ENCODE measurements around the gene ANXA6.
"Not testable (repeated sequence)": the region's sequence is repeated elsewhere in the genome, so short reads cannot be mapped to it uniquely, and the experiment has no call there.

ANXA6 gene

DNA sequence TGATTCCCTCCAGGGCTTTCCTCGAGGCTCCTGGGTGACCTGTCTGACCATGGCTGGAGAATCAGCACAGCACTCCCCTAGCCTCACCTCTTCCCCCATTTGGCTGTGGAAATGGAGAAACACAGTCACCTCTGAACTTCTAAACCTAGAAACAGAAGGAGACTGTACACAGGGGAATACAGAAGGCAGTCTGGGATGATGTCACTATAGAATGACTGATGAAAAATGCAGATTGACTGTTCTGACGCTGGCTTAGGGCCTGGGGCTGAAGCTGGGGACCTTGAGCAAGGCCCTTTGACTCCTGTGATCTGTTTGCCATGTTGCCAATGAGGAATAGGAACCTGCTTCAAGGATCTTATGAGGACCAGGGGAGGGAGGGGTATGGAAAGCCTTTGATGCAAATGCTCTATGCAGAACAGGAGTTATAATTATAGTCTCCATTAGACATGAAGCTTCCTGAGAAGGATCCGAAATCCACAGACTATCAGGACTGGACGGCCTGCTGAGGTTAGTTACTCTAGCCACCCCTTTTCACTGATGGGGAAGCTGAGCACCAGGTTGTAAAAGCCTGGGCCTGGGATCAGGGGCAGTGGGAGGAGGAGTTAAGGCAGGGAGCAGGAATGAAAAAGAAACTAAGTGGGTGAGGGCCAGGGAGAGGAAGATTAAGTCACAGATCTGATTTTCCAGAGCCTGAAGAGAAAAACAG lies 24.4 kb upstream of the ANXA6 start:
- no peak for DNase-seq (ENCODE audit: extremely low read depth in 1 of 2, low read depth in 1 of 2)

GRCh38 chr5:151180291-151180690 lies 22.7 kb upstream of the ANXA6 start:
- DNase-seq (ENCODE audit: extremely low read depth in 1 of 2, low read depth in 1 of 2): no peak

- DNase-seq (ENCODE audit: extremely low read depth in 1 of 2, low read depth in 1 of 2): no peak
Measured at GRCh38 chr5:151179489-151179840, 21.9 kb upstream of the ANXA6 start.

DNA sequence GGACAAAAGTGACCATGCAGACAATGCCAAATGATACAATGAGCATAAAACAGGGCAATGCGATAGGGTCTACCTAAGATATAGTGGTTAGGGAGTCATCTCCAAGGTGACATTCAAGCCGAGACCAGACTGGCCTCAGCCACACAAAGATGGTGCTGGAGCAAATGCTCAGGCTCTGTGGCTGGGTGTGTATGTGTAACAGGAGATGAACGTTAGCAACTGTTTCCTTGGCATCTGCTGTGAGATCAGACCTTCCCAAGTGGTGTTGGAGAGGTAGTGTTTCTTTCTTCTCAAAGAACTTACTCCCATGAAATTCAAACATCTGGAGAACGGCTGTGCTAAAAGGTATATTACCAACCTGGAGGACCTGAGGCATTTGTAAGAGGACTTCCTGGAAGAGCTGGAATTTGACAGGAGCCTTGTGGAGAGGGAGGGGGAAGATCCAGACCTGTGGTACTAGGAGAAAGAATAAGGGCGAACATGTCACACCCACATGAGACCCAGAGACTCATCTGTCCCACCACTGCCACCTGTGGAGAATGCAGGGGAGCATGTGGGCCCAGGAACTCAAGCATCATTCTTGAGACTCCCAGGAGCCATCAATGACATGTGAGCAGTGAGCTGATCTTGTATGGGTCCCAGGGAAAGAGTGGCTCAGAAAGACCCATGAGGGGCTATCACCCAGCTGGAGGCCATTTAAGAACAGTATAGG lies 21.4 kb upstream of the ANXA6 start:
- DNase-seq (ENCODE audit: extremely low read depth in 1 of 2, low read depth in 1 of 2): no peak

GRCh38 chr5:151178372-151178771 lies 20.8 kb upstream of the ANXA6 start:
- DNase-seq (ENCODE audit: extremely low read depth in 1 of 2, low read depth in 1 of 2): no peak

- not testable (repeated sequence) for DNase-seq (ENCODE audit: extremely low read depth in 1 of 2, low read depth in 1 of 2)
Measured at GRCh38 chr5:151176268-151176667, 18.7 kb upstream of the ANXA6 start.

GRCh38 chr5:151174612-151175101 lies 17.1 kb upstream of the ANXA6 start:
- DNase-seq (ENCODE audit: extremely low read depth in 1 of 2, low read depth in 1 of 2): no peak

DNA sequence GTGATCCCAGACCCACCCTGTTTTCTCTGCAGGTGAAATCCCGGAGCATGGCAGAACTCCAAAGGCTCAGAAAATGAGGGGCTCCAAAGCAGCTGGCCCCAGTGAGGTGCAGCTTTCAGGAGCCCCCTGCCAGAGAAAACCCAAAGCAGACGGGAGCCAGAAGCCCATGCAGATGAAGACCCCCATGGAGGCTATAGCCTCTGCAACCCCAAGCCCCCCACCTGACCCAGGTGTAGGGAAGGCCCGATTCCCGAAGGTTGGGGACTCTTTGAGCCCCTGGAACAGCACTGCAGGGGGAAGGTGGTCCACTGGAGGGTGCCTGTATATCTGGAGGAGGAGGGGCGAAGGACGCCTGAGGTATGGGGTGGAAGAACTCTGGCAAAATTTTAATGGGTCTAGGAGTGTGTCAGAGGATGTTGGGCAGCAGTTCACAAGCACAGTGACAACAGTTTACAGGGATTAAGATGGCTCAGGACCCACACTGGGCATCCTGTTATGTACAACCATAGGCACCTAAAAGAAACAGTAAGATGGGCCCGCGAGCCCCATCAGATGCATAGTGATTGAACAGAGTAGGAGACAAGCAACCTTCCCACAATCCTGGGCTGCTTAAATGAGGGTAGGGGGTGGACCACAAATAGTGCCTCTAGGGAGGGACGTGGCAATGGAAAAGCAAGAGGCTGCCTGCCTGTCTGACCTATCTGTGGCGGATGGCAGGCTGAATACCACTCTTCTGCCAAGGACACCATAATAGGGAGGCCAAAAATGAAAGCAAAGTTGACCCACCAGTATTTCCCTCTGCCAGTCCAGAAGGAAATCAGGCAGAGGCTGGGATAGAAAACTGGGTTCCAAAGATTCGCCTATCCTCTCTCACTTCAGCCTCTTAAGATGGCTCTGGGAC lies 16.4 kb upstream of the ANXA6 start:
- no peak for DNase-seq (ENCODE audit: extremely low read depth in 1 of 2, low read depth in 1 of 2)

DNA sequence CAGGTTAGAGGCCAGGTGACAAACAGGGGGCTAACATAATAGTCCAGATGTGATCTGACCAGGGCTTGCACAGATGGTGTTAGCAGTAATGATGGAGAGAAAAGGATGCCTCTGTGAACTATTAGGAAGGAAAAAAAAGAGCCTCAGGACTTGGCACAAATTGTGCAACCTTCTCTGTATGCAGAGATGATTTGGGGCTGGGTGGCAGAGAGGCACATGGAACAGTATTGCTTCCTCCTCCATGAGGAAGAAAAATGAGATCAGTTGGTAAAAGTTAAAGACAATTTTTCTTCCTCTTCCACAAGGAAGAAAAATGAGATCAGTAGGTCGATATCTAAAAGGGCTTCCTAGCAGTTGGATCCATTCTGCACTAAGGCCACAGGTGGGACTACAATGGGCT lies 13.9 kb upstream of the ANXA6 start:
- DNase-seq (ENCODE audit: extremely low read depth in 1 of 2, low read depth in 1 of 2): no peak

- no peak for DNase-seq (ENCODE audit: extremely low read depth in 1 of 2, low read depth in 1 of 2)
Measured at GRCh38 chr5:151168602-151169344, 11.2 kb upstream of the ANXA6 start.

DNA sequence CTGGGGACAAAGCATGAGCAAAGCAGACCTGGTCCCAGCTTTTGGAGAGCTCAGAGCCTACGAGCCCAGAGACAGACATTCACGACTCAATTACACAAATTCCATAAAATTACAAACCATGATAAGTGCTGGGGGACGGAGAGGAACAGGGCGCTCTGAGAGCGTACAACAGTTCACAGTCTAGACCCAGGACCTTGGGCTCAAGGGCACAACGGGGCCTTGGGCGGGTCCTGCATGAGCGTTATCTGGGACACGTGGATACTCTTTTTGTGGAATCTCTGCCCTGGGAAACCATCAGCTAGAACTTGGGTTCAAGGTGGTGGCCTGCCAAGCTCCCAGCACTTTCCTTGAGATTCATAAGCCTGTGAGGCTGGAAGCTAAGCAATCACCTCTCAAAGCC lies 9.4 kb upstream of the ANXA6 start:
- DNase-seq (ENCODE audit: extremely low read depth in 1 of 2, low read depth in 1 of 2): no peak

- DNase-seq (ENCODE audit: extremely low read depth in 1 of 2, low read depth in 1 of 2): peak; percentile 56 to 61
Measured at GRCh38 chr5:151164687-151165392, 7.3 kb upstream of the ANXA6 start.

GRCh38 chr5:151162776-151163175 lies 5.2 kb upstream of the ANXA6 start:
- DNase-seq (ENCODE audit: extremely low read depth in 1 of 2, low read depth in 1 of 2): no peak

DNA sequence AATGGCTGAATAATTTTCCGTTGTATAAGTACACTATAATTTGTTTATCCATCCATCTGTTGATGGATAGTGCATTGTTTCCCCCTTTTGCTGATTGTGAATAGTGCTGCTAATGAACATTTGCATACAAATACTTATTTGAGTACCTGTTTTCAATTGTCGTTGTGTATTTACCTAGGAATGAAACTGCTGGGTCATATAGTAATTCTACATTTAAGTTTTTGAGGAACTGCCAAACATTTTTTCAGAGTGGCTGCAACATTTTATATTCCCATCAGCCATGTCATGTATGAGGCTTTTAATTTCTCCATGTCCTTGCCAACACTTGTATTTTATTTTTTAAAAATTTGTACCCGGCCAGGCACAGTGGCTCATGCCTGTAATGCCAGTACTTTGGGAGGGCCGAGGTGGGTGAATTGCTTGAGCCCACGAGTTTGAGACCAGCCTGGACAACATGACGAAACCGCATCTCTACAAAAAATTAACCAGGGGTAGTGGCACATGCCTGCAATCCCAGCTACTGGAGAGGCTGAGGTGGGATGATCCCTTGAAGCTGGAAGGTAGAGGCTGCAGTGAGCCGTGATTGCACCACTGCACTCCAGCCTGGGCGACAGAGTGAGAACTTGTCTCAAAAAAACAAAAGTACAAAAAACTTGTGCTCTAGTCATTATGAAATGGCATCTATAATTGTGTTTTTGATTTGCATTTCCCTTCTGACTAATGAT lies 2.2 kb upstream of the ANXA6 start:
- DNase-seq (ENCODE audit: extremely low read depth in 1 of 2, low read depth in 1 of 2): no peak

- DNase-seq (ENCODE audit: extremely low read depth in 1 of 2, low read depth in 1 of 2): no peak
Measured at GRCh38 chr5:151158287-151158661, 695 bp upstream of the ANXA6 start.

GRCh38 chr5:151156507-151157420 lies 815 bp downstream of the ANXA6 start:
- DNase-seq (ENCODE audit: extremely low read depth in 1 of 2, low read depth in 1 of 2): no peak

- no peak for DNase-seq (ENCODE audit: extremely low read depth in 1 of 2, low read depth in 1 of 2)
Measured at GRCh38 chr5:151155775-151156506, 1.6 kb downstream of the ANXA6 start.

Measured in activated CD8-positive, alpha-beta memory T cell treated with anti-CD3 and anti-CD28 coated beads for 1 hour (primary cell).